ENCODE measurements around the gene MAP1B. TPM values are rescaled to one million over a fixed set of nuclear protein-coding genes. Genes with fewer than 3 reads are reported as not detected.

The MAP1B gene
- total RNA-seq, 1 donor from 2014 or later: 61.0 TPM

GRCh38 chr5:72224946-72225463 is 117.7 kb downstream of the MAP1B start:
- TF ChIP-seq CTCF (IDR thresholded peaks at IDR 0.05; ENCODE audit: unreplicated experiment): no peak
- H3K36me3 Mint-ChIP-seq: peaks cover 34% of the 10 kb centered on the region
- peak overlapping the region; percentile 44 for H3K27ac Mint-ChIP-seq

GRCh38 chr5:72225741-72226140 is 118.5 kb downstream of the MAP1B start:
- no peak for TF ChIP-seq CTCF (IDR thresholded peaks at IDR 0.05; ENCODE audit: unreplicated experiment)
- peaks cover 37% of the 10 kb centered on the region for H3K36me3 Mint-ChIP-seq

More at GRCh38 chr5:72224946-72225463, 117.7 kb downstream of the MAP1B start:
- Mint-ChIP-seq H3K4me3 (no peak overlapping the region), H3K9me3 (no peaks in the 10 kb centered on the region), H3K27me3 (ENCODE audit: low read depth) (no peaks in the 10 kb centered on the region), H3K4me1 (peaks cover 13% of the 10 kb centered on the region)
- no peak for DNase-seq (ENCODE audit: low spot score in 2 of 2, unreplicated experiment in 2 of 2)

GRCh38 chr5:72226950-72227349 is 119.7 kb downstream of the MAP1B start:
- H3K4me1 Mint-ChIP-seq: peaks cover 13% of the 10 kb centered on the region
- TF ChIP-seq CTCF (IDR thresholded peaks at IDR 0.05; ENCODE audit: unreplicated experiment): no peak
- no peak for DNase-seq (ENCODE audit: low spot score in 2 of 2, unreplicated experiment in 2 of 2)
- H3K27me3 Mint-ChIP-seq (ENCODE audit: low read depth): no peaks in the 10 kb centered on the region
- no peak overlapping the region for H3K4me3 Mint-ChIP-seq
- H3K9me3 Mint-ChIP-seq: no peaks in the 10 kb centered on the region
- peaks cover 33% of the 10 kb centered on the region for H3K36me3 Mint-ChIP-seq
- no peak overlapping the region for H3K27ac Mint-ChIP-seq

More at GRCh38 chr5:72225741-72226140, 118.5 kb downstream of the MAP1B start:
- Mint-ChIP-seq H3K4me1 (peaks cover 13% of the 10 kb centered on the region), H3K9me3 (no peaks in the 10 kb centered on the region), H3K27me3 (ENCODE audit: low read depth) (no peaks in the 10 kb centered on the region), H3K27ac (no peak overlapping the region), H3K4me3 (no peak overlapping the region)
- no peak for DNase-seq (ENCODE audit: low spot score in 2 of 2, unreplicated experiment in 2 of 2)

- no peak overlapping the region for H3K4me3 Mint-ChIP-seq
- DNase-seq (ENCODE audit: low spot score in 2 of 2, unreplicated experiment in 2 of 2): no peak
- no peaks in the 10 kb centered on the region for H3K27me3 Mint-ChIP-seq (ENCODE audit: low read depth)
- peaks cover 28% of the 10 kb centered on the region for H3K36me3 Mint-ChIP-seq
- TF ChIP-seq CTCF (IDR thresholded peaks at IDR 0.05; ENCODE audit: unreplicated experiment): no peak
- no peak overlapping the region for H3K27ac Mint-ChIP-seq
- peaks cover 26% of the 10 kb centered on the region for H3K4me1 Mint-ChIP-seq
- H3K9me3 Mint-ChIP-seq: no peaks in the 10 kb centered on the region
These were observed 121.7 kb downstream of the MAP1B start for GRCh38 chr5:72228960-72229359.

GRCh38 chr5:72231991-72232703 is 124.9 kb downstream of the MAP1B start:
- no peaks in the 10 kb centered on the region for H3K27me3 Mint-ChIP-seq (ENCODE audit: low read depth)
- peaks cover 23% of the 10 kb centered on the region for H3K4me1 Mint-ChIP-seq
- H3K27ac Mint-ChIP-seq: peak overlapping the region; percentile 32
- no peaks in the 10 kb centered on the region for H3K9me3 Mint-ChIP-seq
- no peak for TF ChIP-seq CTCF (IDR thresholded peaks at IDR 0.05; ENCODE audit: unreplicated experiment)
- H3K4me3 Mint-ChIP-seq: no peak overlapping the region
- H3K36me3 Mint-ChIP-seq: peaks cover 14% of the 10 kb centered on the region
- DNase-seq (ENCODE audit: low spot score in 2 of 2, unreplicated experiment in 2 of 2): no peak
